ENCODE data around the gene CPLX1. TPM values are rescaled to one million over a fixed set of nuclear protein-coding genes. Genes with fewer than 3 reads are reported as not detected.

The CPLX1 gene
- total RNA-seq, 2 experiments from 2014 or later: 0.15 TPM; not detected in 1

- ChIA-PET POLR2A (no interaction called here), CTCF (interaction anchor here (0.9 kb wide), 1 partner anchor 15 kb away, joined by 4 read pairs; no protein-coding TSS in a partner anchor)
These were observed 8.6 kb upstream of the CPLX1 start for GRCh38 chr4:834368-835147.

DNA sequence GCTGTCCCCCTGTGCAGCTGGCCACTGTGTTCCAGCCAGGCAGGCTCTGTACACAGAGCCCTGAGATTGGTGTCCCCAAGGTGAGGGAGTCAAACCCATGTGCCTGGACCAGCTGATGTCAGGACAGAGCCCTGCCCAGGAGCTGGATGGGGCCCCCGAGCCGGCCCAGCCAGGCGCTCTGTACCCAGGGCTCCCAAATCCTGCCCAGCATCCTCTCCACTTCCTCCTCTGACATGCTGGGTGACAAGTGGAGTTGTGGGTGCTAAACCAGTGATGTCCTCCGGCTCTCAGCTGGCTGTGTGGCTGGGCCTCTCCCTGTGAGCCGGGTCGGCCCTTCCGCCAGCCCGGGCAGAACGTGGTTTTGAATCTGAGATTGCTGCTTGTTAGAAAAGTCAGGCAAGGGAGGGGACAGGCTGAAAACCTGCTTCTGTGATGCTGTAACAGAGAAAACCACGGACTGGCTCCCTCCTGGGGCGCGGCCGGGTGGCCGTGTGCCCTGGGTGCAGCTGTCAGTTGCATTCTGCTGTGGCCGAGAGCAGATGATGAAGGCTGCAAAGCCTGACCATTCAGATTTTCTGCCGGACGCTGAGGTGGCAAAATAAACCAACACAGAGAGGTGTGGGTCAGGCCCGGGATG lies 7.9 kb upstream of the CPLX1 start:
- POLR2A ChIA-PET: no interaction called here
- CTCF ChIA-PET: no interaction called here

DNA sequence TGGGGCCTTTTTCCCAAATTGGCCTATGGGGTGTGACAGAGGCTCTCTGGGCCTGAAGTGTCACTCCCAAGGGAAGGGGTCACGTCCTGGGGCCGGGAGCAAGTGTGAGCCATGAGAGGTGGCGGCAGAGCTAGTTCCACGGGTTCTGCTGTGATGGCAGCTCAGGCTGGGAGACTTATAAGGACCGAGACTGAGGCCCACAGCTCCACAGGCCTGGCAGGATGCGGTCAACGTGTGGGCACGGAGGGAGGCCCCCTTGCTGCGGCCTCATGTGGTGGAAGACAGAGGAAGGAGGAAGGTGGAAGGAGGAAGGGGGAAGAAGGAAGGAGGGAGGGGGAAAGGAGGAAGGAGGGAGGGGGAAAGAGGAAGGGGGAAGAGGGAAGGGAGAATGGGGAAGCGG lies 7.2 kb upstream of the CPLX1 start:
- POLR2A ChIA-PET: interaction anchor here (0.5 kb wide), 1 partner anchor 59 kb away, joined by 4 read pairs; no protein-coding TSS in a partner anchor

DNA sequence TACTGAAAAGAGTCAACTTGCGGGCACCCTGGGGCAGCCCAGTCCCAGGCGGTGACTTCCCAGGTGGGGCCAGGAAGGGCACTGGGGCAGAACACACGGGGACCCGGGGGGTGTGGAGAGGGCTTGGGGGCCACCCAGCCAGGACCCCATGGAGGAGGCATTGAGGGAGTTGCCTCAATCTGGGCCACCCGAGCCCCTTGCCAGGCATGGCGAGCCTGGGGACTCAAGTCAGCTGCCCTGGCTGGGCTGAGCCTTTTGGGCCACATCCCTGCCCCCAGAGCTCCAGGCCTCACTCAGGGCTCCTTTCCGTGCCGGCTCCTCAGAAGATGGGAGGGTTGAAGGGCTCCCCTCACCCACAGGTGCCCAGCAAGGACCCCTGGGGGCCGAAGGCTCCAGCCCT lies 6.6 kb upstream of the CPLX1 start:
- ChIA-PET POLR2A (no interaction called here), CTCF (no interaction called here)

More for the DNA sequence above, 7.2 kb upstream of the CPLX1 start:
- CTCF ChIA-PET: no interaction called here

DNA sequence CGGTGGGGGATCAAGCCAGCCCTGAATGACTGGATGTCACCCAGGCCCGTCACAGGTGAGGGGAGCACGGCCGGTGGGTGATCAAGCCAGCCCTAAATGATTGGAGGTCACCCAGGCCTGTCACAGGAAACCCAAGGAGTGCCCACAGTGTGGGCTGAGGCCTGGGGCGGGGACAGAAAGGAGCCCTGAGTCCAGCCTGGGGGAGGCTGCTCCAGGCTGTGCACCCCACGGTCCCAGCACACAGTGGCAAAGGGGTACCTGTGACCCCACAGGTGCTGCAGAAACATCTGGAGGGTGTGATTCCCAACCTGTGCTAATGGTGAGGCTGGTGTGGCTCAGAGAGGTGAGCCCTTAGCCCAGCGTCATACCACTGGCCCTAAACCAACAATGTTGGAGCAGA lies 6.2 kb upstream of the CPLX1 start:
- CTCF ChIA-PET: no interaction called here

DNA sequence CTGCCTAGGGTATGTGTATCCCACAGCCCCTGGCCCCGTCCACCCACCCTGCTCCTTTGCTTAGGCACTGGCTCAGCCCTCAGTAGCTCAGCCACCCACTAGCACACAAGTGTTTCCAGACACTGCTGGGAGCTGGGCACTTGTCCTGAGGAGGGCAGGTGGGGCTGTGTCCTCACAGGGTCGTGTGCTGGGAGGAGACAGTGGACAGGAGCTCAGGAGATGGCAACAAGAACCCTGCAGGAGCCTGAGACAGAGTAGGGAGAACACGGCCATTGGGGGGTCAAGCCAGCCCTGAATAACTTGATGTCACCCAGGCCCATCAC lies 5.5 kb upstream of the CPLX1 start:
- POLR2A ChIA-PET: no interaction called here

More for the DNA sequence above, 6.2 kb upstream of the CPLX1 start:
- POLR2A ChIA-PET: no interaction called here

DNA sequence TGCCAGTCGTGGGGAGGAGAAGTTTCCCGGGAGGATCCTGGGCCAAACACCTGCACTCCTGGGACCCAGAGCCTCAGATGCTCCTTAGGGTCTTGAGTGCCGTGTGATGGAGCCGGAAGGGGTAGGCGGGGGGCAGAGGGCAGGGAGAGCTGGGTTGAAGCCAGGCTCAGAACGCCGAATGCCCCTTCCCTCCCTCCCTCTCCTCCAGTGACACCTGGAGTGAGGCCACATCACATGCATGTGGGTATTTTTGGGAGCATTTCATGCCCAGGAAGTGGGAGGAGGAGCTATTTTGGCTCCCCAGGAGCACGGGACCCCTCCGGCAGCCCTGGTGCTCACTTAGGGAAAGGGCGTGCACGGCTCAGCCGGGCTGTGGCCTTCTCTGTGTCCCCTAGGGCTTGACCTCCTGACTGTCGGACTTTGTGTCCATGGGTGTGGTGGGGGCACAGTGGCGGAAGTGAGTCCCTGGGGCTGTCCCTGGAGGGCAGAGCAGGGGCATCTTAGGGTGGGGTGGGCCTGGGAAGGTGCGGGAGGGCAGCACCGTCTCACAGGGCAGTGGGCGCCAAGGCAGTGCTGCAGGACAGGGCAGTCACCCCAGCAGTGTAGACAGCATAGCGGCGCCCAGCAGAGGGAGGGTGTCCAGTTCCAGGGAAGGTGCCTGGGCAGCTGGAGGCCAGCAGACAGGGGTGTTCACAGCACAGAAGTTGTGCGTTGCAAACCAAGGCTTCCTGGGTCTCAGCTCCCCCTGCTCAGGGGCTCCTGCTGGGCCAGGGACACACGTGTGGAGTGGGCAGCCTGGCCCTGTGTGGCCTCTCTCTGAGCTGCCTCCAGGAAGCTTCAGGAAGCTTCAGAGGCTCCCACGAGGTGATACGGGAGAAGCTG lies 4.9 kb upstream of the CPLX1 start:
- POLR2A ChIA-PET: no interaction called here
- CTCF ChIA-PET: no interaction called here

More for the DNA sequence above, 5.5 kb upstream of the CPLX1 start:
- CTCF ChIA-PET: no interaction called here

DNA sequence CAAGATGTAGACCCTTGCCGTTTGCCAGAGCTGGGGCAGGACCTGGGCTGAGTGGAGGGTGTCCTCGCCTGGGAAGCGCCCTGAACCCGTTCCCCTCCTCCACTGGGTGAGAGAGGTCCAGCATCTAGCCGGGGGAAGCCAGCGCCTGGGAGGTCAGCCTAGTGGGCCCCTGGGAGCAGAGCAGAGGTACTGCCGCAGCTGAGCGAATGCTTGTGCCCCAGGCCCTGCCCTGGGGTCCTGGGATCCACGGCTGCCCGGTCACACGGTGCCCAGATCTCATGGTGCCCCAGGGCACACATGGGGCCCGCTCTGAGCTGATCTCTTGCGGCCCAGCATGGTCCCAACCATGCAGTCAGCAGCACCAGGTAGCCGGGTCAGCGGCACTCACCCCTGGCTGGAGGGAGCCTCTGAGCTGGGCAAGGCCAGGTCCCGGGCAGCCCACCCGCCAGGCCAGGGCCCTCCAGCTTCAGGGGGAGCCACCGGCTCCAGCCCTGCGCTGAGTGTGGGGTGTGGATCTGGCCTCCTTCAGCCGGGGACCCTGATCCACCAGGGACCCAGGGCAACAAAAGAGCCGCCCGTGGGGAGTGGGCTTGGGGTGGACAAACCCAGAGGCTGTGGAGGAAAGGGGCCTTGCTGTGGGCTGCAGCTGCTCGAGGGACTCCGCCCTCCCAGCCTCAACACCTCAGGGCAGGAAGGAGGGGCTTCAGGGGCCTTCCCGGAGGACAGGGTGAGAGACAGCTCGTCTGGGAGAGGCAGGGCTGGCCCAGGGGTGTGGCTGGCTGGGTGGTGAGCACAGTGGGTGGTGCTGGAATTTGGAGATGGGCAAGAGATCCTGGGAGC lies 4.1 kb upstream of the CPLX1 start:
- POLR2A ChIA-PET: interaction anchor here (0.8 kb wide), 1 partner anchor 102 kb away, joined by 3 read pairs; the partner anchor contains the start of genes GAK and TMEM175
- CTCF ChIA-PET: no interaction called here

- CTCF ChIA-PET: no interaction called here
- POLR2A ChIA-PET: interaction anchor here (0.8 kb wide), 1 partner anchor 103 kb away, joined by 3 read pairs; the partner anchor contains the start of genes GAK and TMEM175
These were observed 3.4 kb upstream of the CPLX1 start for GRCh38 chr4:829291-829690.

GRCh38 chr4:828641-829271 lies 2.8 kb upstream of the CPLX1 start:
- CTCF ChIA-PET: no interaction called here

DNA sequence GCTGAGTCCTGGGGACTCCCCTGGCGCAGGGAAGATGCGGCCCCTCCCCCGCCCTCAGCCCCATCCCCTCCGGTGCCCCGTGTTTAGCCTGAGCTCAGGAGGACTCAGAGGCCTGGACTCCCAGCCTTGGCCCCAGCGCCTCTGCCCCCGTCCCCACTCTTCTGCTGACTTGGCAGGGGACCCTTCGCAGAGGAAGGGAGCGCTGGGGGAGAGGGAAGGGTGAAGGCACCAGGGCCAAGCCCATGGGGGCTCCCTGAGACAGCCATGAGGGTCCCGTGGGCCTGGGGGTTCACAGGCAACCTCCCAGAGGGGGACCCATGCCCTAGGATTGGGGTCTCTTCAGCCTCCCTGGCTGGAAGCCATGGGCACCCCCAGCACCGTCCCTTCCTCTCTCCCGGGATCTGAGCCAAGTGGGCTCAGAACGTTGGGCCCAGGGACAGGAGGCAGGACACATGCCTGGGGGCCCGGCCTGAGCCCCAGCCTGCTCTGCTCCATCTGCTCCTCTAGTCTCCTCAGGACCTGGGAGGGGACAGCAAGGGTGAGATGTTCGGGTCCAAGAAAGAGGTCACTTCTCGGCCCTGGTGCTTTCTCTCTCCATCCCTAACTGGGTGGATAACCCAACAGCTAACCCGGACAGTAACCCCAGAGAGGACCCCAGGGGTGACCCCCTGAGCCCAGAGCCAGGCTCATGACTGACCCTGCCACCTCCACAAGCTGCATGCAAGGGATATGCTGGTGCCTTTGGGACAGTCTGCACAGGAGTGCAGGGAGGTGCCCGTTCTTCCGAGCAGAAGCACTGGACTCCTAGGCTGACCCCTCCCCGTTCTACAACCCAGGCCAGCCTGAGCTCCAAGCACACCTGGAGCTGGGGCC lies 1.5 kb upstream of the CPLX1 start:
- ChIA-PET CTCF (interaction anchor here (0.5 kb wide), 1 partner anchor 114 kb away, joined by 3 read pairs; no protein-coding TSS in a partner anchor), POLR2A (no interaction called here)

More at GRCh38 chr4:828641-829271, 2.8 kb upstream of the CPLX1 start:
- POLR2A ChIA-PET: no interaction called here

DNA sequence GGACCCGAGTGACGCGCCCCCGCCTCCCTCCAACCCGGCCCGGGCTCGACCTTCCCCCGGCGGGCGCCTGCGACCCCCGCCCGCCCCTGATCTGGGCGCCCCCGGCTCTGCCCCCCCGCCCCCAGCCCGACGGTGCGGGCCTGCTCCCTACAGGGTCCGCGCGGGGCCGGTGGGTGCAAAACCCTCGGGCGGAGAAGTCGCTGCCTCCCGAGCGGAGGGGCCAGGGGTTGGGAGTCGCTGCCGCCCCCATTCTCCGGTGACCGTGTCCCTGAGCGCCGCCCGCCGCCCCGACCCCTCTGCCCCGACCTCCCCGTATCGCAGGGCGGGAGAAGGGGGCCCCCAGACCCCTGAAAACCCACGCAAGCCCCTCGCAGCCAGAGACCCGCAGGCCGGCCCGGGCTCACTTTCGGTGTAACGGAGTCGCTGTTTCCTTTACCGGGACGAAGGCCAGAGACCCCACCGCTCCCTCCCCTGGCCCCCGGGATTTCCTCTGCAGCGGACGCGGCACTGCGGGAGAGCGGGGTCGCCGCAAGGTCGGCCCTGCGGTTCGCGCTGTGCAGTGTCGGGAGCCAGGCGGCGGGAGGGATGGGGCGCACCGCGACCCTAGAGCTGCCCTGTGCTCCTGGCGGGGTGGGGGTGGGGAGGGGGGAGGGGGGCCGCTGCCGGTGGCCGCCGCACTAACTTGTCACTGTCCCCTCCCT lies 729 bp upstream of the CPLX1 start:
- CTCF ChIA-PET: no interaction called here
- POLR2A ChIA-PET: no interaction called here

GRCh38 chr4:825063-825970 lies 612 bp downstream of the CPLX1 start:
- CTCF ChIA-PET: interaction anchor here (0.5 kb wide), 1 partner anchor 27 kb away, joined by 3 read pairs; no protein-coding TSS in a partner anchor
- POLR2A ChIA-PET: no interaction called here

DNA sequence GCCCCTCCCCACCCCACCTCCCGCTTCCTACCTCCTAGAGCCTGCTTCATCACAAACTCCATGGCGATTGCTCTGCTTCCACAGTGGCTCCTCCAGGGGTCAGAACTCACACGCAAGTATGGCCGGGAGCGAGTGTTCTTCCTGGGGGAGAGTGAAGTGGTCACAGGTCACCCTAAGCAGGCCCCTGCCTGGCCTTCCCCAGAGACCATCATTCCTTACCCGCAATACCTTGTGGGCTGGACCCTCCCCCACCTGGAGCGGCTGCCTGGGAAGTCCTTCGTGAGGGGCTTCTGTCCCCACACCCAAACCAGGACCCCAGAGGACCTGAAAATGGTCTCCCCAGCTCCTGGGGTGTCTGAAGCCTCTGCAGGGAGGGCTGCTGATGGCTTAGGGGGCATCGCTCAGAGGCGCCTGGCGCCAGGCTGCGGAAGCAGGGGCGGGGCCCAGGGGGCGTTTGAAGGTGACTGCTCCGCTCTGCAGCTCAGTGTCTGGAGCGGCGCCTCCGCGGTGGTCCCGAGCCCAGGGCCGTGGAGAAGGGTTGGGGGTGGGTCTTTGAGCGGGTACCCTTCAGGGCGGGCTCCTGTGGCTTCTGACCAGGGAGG lies 1.4 kb downstream of the CPLX1 start:
- POLR2A ChIA-PET: no interaction called here
- CTCF ChIA-PET: interaction anchor here (0.5 to 0.7 kb wide), 2 partner anchors 27 to 30 kb away, joined by 3 read pairs; no protein-coding TSS in a partner anchor

DNA sequence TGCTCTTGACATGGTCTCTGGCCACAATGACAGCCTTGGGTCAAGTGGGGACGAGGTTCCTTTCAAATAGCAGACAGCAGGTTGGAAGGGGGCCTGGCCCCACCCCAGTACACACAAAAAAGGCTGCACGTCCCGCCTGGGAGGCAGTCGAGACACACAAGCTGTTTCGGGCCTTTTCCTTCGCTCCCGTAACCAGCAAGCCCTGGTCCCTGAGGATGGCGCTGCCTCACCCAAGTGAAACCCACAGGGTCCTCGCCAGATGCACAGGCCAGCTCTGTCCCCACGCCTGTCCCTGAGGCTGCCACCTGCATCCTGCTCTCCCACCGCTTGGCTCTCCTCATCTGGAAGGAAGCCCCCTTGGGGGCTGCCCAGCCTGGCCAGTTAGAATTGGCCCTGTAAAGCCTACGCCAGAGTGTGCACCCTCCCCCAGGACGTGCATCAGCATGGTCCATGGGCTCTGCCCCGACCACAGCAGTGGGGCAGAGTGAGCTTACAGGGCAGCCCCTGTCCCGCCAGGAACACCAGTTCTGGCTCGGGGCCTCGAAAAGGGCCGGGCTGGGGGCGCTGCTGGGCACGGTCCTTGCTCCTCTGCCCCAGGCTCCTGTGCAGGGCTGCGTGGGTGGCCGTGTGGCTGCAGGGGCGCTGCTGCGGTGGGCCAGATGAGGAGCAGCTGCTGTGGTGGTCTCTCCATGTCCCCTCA lies 2.0 kb downstream of the CPLX1 start:
- CTCF ChIA-PET: interaction anchor here (0.7 kb wide), 1 partner anchor 29 kb away, joined by 3 read pairs; no protein-coding TSS in a partner anchor
- POLR2A ChIA-PET: no interaction called here

Data from activated CD8-positive, alpha-beta memory T cell treated with anti-CD3 and anti-CD28 coated beads for 36 hours (primary cell).